Measurements from ENCODE around the gene TRIM24. TPM values are rescaled to one million over a fixed set of nuclear protein-coding genes. Genes with fewer than 3 reads are reported as not detected.

Gene TRIM24
- polyA plus RNA-seq, 1 of the 3 experiments (the other 2 are of a cell fraction), result 5.3 TPM

GRCh38 chr7:138603549-138604318 lies 143.7 kb downstream of the TRIM24 start:
- H3K4me2 ChIP-seq, result no peak overlapping the region
- no peak overlapping the region for H3K27ac ChIP-seq (ENCODE audit: low read depth in 2 of 2, low read length in 1 of 2)
- no peak overlapping the region for H3K4me3 ChIP-seq (ENCODE audit: low read depth in 2 of 2, low read length in 1 of 2)
- peaks cover 0 to 3% of the 10 kb centered on the region in 2 experiments; a peak in 1 of 4 replicates for H3K4me1 ChIP-seq (ENCODE audit: control insufficient read depth in 1 of 2, insufficient read depth in 2 of 2, low read depth in 1 of 2, low read length in 1 of 2)
- CTCF ChIA-PET, result interaction anchor here (0.7 to 1.1 kb wide), 3 partner anchors 10 to 130 kb away, joined by 3 read pairs; no protein-coding TSS in a partner anchor
- H3K9me3 ChIP-seq, result no peaks in the 10 kb centered on the region
- DNase-seq, result no peak
- H2AFZ ChIP-seq (ENCODE audit: low read depth), result no peak overlapping the region
- TF ChIP-seq POLR2AphosphoS5 (IDR thresholded peaks at IDR 0.05; ENCODE audit: low read depth, low read length), result no peak
- no peak for TF ChIP-seq USF2 (IDR thresholded peaks at IDR 0.05; ENCODE audit: borderline replicate concordance, low read depth, low read length)
- no peak for TF ChIP-seq RXRA (IDR thresholded peaks at IDR 0.05; ENCODE audit: borderline replicate concordance, low read depth)
- no peak for TF ChIP-seq USF1 (IDR thresholded peaks at IDR 0.05; ENCODE audit: borderline replicate concordance, low read depth)
- TF ChIP-seq MAX (IDR thresholded peaks at IDR 0.05; ENCODE audit: low read depth), result no peak
- TF ChIP-seq NRF1 (IDR thresholded peaks at IDR 0.05; ENCODE audit: low read depth, low read length), result no peak
- no peak for TF ChIP-seq NFIC (IDR thresholded peaks at IDR 0.05; ENCODE audit: borderline replicate concordance)
- TF ChIP-seq CHD2 (IDR thresholded peaks at IDR 0.05; ENCODE audit: low read length, partially characterized antibody), result no peak
- no peak for TF ChIP-seq FOXM1 (IDR thresholded peaks at IDR 0.05; ENCODE audit: low read depth)
- no peak for TF ChIP-seq TAF1 (IDR thresholded peaks at IDR 0.05; ENCODE audit: borderline replicate concordance, low read depth, low read length)
- no peak for TF ChIP-seq MEF2A (IDR thresholded peaks at IDR 0.05; ENCODE audit: borderline replicate concordance, low read depth)
- TF ChIP-seq EZH2phosphoT487 (IDR thresholded peaks at IDR 0.05; ENCODE audit: borderline replicate concordance, low read depth), result no peak
- no peak for TF ChIP-seq ELF1 (IDR thresholded peaks at IDR 0.05)
- no peak for TF ChIP-seq TEAD4 (IDR thresholded peaks at IDR 0.05; ENCODE audit: borderline replicate concordance, insufficient read depth)
- TF ChIP-seq EP300 (IDR thresholded peaks at IDR 0.05; ENCODE audit: borderline replicate concordance in 1 of 2, low read depth in 1 of 2, low read length in 1 of 2), result no peak
- TF ChIP-seq RAD21 (IDR thresholded peaks at IDR 0.05; ENCODE audit: low read length), result no peak
- no peak for TF ChIP-seq CTCF (IDR thresholded peaks at IDR 0.05)
- H3F3A ChIP-seq (replicated peaks; ENCODE audit: insufficient read depth), result no peaks in the 10 kb centered on the region
- no peak overlapping the region for H3K9ac ChIP-seq
- H3K27me3 ChIP-seq (ENCODE audit: insufficient read depth), result no peaks in the 10 kb centered on the region
- H4K20me1 ChIP-seq (ENCODE audit: insufficient read depth), result no peaks in the 10 kb centered on the region
- H3K9me2 ChIP-seq, result no peaks in the 10 kb centered on the region
- 47% methylated on average over 8 of the region's 8 CpGs for WGBS (ENCODE audit: low lambda C conversion rate)
- no peaks in the 10 kb centered on the region for H3K36me3 ChIP-seq (replicated peaks in 1 of 2; ENCODE audit: control insufficient read depth in 1 of 2, insufficient read depth in 2 of 2, low read length in 1 of 2)
- POLR2A ChIA-PET, result interaction anchor here (0.6 kb wide), 1 partner anchor 22 kb away, joined by 3 read pairs; no protein-coding TSS in a partner anchor
- no peaks in the 10 kb centered on the region for H3K79me2 ChIP-seq (ENCODE audit: insufficient read depth)

Measured in SK-N-SH (cell line).